ENCODE results near the gene ACP2. TPM values are rescaled to one million over a fixed set of nuclear protein-coding genes. Genes with fewer than 3 reads are reported as not detected.
"Not testable (repeated sequence)": the region's sequence is repeated elsewhere in the genome, so short reads cannot be mapped to it uniquely, and the experiment has no call there.

ACP2 gene
- total and polyA plus RNA-seq, 10 of the 15 experiments (the other 5 are each of a cell fraction or from before 2014, with no cell fraction given), result 0.98 to 11.7 (median 7.4) TPM

DNA sequence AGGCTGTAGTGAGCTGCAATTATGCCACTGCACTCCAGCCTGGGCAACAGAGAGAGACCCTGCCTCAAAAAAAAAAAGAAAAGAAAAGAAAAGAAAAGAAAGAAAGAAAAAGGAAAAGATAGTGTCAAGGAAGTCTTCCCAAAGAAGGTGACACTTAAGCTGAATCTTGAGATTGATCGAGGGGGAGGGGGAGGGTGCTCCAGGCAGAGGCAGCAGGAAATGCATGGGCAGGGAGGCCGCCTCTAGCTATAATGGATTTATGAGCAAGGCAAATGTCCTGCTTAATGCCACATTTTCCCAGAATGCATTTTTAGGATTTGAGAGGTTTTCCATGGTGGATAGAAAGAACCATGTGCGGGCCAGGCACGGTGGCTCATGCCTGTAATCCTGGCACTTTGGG lies 47.6 kb downstream of the ACP2 start (continued):
- TF ChIP-seq, protein P1, sequence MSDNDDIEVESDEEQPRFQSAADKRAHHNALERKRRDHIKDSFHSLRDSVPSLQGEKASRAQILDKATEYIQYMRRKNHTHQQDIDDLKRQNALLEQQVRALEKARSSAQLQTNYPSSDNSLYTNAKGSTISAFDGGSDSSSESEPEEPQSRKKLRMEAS (IDR thresholded peaks at IDR 0.05; ENCODE audit: low read depth, low read length), result no peak
- TF ChIP-seq ETV6 (conservative IDR thresholded peaks at IDR 0.05 in 1 of 2, IDR thresholded peaks at IDR 0.05 in 1 of 2; ENCODE audit: borderline replicate concordance in 1 of 2, low read depth in 1 of 2) (no peak), POLR2A (IDR thresholded peaks at IDR 0.05; ENCODE audit: low read depth, low read length) (no peak)

DNA sequence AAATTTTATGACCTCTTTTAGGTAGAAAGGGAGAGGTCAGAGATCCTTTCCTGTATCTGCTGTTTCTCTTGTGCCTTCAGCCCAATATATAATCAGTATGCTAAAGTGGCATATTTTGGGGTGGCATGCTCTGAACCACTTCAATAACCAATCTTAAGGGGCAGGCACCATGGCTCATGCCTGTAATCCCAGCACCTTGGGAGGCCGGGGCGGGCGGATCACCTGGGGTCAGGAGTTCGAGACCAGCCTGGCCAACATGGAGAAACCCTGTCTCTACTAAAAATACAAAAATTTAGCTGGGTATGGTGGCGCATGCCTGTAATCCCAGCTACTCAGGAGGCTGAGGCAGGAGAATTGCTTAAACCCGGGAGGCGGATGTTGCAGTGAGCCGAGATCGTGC lies 50.5 kb downstream of the ACP2 start:
- intact Hi-C loops (cut with micrococcal nuclease; ENCODE audit: unreplicated experiment); CTCF ChIA-PET; H3K4me3 ChIP-seq; H3K4me2 ChIP-seq (ENCODE audit: control insufficient read depth, insufficient read depth); H3K36me3 ChIP-seq (ENCODE audit: control insufficient read depth in 2 of 2, insufficient read depth in 2 of 2, low read length in 1 of 2); BruUV-seq (replicated peaks); POLR2A ChIA-PET; FAIRE-seq; H3K4me1 ChIP-seq (ENCODE audit: control insufficient read depth, insufficient read depth, low read length); RAD21 ChIA-PET (ENCODE audit: unreplicated experiment); DNase-seq (ENCODE audit: low read depth, low spot score); H3K27ac ChIP-seq (ENCODE audit: control insufficient read depth, insufficient read depth); H3K27me3 ChIP-seq (replicated peaks in 1 of 2; ENCODE audit: control insufficient read depth in 2 of 2, insufficient read depth in 2 of 2, low read length in 1 of 2); ATAC-seq; H3K79me2 ChIP-seq (ENCODE audit: control insufficient read depth, insufficient read depth, low read length); H2AFZ ChIP-seq (ENCODE audit: control insufficient read depth, low read depth, low read length); SMC1A ChIA-PET (ENCODE audit: uncharacterized antibody, unreplicated experiment); H3K9me3 ChIP-seq (replicated peaks; ENCODE audit: control insufficient read depth, insufficient read depth, low read length); in situ Hi-C loops (cut with MboI); H4K20me1 ChIP-seq (ENCODE audit: control insufficient read depth, insufficient read depth); H3K9ac ChIP-seq (ENCODE audit: control insufficient read depth, insufficient read depth, low read length): not testable (repeated sequence)
- 74% methylated on average over 9 of the region's 9 CpGs for WGBS (ENCODE audit: insufficient coverage, insufficient replicate concordance, low lambda C conversion rate, missing lambda C conversion rate)

DNA sequence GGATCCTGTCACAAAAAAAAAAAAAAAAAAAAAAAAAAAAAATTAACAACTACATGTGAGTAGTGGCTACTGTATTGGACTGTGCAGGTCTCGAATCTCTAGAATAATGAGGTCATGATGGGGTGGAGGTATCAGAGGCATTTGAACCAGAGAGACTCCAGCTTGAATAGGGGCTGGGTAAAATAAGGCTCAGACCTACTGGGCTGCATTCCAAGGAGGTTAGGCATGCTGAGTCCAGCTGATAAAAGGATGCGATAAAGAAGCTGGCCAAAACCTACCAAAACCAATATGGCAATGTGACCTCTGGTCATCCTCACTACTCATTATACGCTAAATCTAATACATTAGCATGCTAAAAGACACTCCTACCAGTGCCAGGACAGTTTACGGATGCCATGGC lies 56.5 kb downstream of the ACP2 start:
- Histone ChIP-seq H3K4me3 (no peak overlapping the region), H3K4me2 (ENCODE audit: control insufficient read depth, insufficient read depth) (no peak overlapping the region), H3K9ac (ENCODE audit: control insufficient read depth, insufficient read depth, low read length) (no peak overlapping the region), H3K36me3 (ENCODE audit: control insufficient read depth in 2 of 2, insufficient read depth in 2 of 2, low read length in 1 of 2) (no peaks in the 10 kb centered on the region), H4K20me1 (ENCODE audit: control insufficient read depth, insufficient read depth) (no peaks in the 10 kb centered on the region), H3K9me3 (replicated peaks; ENCODE audit: control insufficient read depth, insufficient read depth, low read length) (no peaks in the 10 kb centered on the region), H3K4me1 (ENCODE audit: control insufficient read depth, insufficient read depth, low read length) (peaks cover 4% of the 10 kb centered on the region; the same call in 1 of the 2 replicates), H3K27ac (ENCODE audit: control insufficient read depth, insufficient read depth) (no peak overlapping the region), H3K27me3 (replicated peaks in 1 of 2; ENCODE audit: control insufficient read depth in 2 of 2, insufficient read depth in 2 of 2, low read length in 1 of 2) (peaks cover 0 to under 1% of the 10 kb centered on the region in 2 experiments; a peak in 2 of 4 replicates), H2AFZ (ENCODE audit: control insufficient read depth, low read depth, low read length) (no peak overlapping the region), H3K79me2 (ENCODE audit: control insufficient read depth, insufficient read depth, low read length) (no peaks in the 10 kb centered on the region)
- CTCF ChIA-PET, result no interaction called here
- FAIRE-seq (no peak), ATAC-seq (no peak), DNase-seq (ENCODE audit: low read depth, low spot score) (no peak)
- BruUV-seq (replicated peaks), result no TSS peak
- in situ Hi-C loops (cut with MboI) (no loop called here), intact Hi-C loops (cut with micrococcal nuclease; ENCODE audit: unreplicated experiment) (no loop called here)
- RAD21 ChIA-PET (ENCODE audit: unreplicated experiment), result no interaction called here
- POLR2A ChIA-PET, result interaction anchor here (0.6 to 0.7 kb wide), 2 partner anchors 105 to 330 kb away, joined by 3 to 4 read pairs; no protein-coding TSS in a partner anchor
- TF ChIP-seq ZNF274 (IDR thresholded peaks at IDR 0.05; ENCODE audit: insufficient read depth, insufficient read length), result no peak
- no peak for TF ChIP-seq HDAC6 (IDR thresholded peaks at IDR 0.05; ENCODE audit: unreplicated experiment)
- TF ChIP-seq, protein P2, sequence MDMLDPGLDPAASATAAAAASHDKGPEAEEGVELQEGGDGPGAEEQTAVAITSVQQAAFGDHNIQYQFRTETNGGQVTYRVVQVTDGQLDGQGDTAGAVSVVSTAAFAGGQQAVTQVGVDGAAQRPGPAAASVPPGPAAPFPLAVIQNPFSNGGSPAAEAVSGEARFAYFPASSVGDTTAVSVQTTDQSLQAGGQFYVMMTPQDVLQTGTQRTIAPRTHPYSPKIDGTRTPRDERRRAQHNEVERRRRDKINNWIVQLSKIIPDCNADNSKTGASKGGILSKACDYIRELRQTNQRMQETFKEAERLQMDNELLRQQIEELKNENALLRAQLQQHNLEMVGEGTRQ (IDR thresholded peaks at IDR 0.05; ENCODE audit: borderline replicate concordance, low read depth, low read length), result no peak
- TF ChIP-seq MXI1 (IDR thresholded peaks at IDR 0.05; ENCODE audit: low read depth, low read length), result no peak
- no peak for TF ChIP-seq EP300 (IDR thresholded peaks at IDR 0.05; ENCODE audit: borderline replicate concordance in 1 of 2, control insufficient read depth in 1 of 2, low read depth in 2 of 2, low read length in 2 of 2)
- no peak for TF ChIP-seq BHLHE40 (IDR thresholded peaks at IDR 0.05; ENCODE audit: borderline replicate concordance in 1 of 2, low read depth in 2 of 2, low read length in 1 of 2)
- WGBS (ENCODE audit: insufficient coverage, insufficient replicate concordance, low lambda C conversion rate, missing lambda C conversion rate), result 63% methylated on average over 4 of the region's 4 CpGs
- SMC1A ChIA-PET (ENCODE audit: uncharacterized antibody, unreplicated experiment), result interaction anchor here (1.4 kb wide), 1 partner anchor 13 kb away, joined by 3 read pairs; no protein-coding TSS in a partner anchor

All from GM12878 (cell line).